Fibroblast of mammary gland (primary cell): ENCODE measurements around the gene NTN3.
"Not testable (repeated sequence)": the region's sequence is repeated elsewhere in the genome, so short reads cannot be mapped to it uniquely, and the experiment has no call there.

Source experiments
- DNase-seq: peaks from one replicate; pipeline ENCODE4 v3.0.0-alpha.2; 2010; ENCODE audit warnings: low read depth
- H3K4me3 ChIP-seq: 2 replicates; pipeline ENCODE4 v1.5.1; 2011; ENCODE audit warnings: low read depth, mild to moderate bottlenecking, low read length, moderate library complexity; ENCODE audit not compliant: control insufficient read depth
- TF ChIP-seq, protein P1 (sequence below): conservative IDR thresholded peaks from 2 replicates; pipeline ENCODE4 v1.5.1; 2011; ENCODE audit warnings: low read depth, low read length, inconsistent platforms; ENCODE audit not compliant: control insufficient read depth, insufficient read depth

The NTN3 gene

GRCh38 chr16:2432801-2433505 is 38.1 kb upstream of the NTN3 start:
- H3K4me3 ChIP-seq: no peak overlapping the region
- DNase-seq: no peak
- TF ChIP-seq, protein P1, sequence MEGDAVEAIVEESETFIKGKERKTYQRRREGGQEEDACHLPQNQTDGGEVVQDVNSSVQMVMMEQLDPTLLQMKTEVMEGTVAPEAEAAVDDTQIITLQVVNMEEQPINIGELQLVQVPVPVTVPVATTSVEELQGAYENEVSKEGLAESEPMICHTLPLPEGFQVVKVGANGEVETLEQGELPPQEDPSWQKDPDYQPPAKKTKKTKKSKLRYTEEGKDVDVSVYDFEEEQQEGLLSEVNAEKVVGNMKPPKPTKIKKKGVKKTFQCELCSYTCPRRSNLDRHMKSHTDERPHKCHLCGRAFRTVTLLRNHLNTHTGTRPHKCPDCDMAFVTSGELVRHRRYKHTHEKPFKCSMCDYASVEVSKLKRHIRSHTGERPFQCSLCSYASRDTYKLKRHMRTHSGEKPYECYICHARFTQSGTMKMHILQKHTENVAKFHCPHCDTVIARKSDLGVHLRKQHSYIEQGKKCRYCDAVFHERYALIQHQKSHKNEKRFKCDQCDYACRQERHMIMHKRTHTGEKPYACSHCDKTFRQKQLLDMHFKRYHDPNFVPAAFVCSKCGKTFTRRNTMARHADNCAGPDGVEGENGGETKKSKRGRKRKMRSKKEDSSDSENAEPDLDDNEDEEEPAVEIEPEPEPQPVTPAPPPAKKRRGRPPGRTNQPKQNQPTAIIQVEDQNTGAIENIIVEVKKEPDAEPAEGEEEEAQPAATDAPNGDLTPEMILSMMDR: no peak

DNA sequence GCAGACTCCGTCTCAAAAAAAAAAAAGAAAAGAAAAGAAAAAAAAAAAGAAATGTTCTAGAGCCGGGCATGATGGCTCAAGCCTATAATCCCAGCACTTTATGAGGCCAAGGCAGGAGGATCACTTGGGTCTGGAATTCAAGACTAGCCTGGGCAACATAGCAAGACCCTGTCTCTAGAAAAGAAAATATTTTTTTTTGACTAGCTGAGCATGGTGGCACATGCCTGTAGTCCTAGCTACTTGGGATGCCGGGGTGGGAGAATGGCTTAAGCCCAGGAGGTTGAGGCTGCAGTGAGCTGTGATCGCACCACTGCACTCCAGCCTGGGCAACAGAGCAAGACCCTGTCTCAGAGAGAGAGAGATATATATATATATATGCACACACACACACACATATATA is 35.9 kb upstream of the NTN3 start:
- not testable (repeated sequence) for H3K4me3 ChIP-seq, DNase-seq

GRCh38 chr16:2436110-2436509 is 35.0 kb upstream of the NTN3 start:
- TF ChIP-seq, protein P1: no peak
- DNase-seq: no peak
- H3K4me3 ChIP-seq: no peak overlapping the region

- TF ChIP-seq, protein P1: no peak
- DNase-seq: no peak
- H3K4me3 ChIP-seq: no peak overlapping the region
These were observed 33.9 kb upstream of the NTN3 start for GRCh38 chr16:2437032-2437790.

DNA sequence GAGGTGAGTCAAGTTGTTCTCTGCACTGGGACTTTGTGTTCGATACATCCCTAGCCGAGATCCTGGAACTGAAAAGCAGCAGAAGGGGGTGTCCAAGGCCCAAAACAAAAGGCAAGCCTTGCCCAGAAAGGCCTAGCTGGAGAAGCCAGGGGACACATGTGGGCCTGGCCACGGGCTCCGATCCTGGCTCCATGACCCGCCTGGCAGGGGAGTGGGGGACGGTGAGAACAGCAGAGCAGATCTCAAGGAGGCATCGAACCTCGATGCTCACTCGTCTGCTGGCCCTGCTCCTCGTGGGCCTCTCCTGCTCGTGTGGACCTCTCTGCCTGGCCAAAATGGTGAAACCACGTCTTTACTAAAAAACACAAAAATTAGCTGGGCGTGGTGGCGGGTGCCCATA is 33.0 kb upstream of the NTN3 start:
- TF ChIP-seq, protein P1: no peak
- no peak for DNase-seq
- H3K4me3 ChIP-seq: no peak overlapping the region

GRCh38 chr16:2439598-2439997 is 31.5 kb upstream of the NTN3 start:
- no peak overlapping the region for H3K4me3 ChIP-seq
- TF ChIP-seq, protein P1: no peak
- DNase-seq: no peak

DNA sequence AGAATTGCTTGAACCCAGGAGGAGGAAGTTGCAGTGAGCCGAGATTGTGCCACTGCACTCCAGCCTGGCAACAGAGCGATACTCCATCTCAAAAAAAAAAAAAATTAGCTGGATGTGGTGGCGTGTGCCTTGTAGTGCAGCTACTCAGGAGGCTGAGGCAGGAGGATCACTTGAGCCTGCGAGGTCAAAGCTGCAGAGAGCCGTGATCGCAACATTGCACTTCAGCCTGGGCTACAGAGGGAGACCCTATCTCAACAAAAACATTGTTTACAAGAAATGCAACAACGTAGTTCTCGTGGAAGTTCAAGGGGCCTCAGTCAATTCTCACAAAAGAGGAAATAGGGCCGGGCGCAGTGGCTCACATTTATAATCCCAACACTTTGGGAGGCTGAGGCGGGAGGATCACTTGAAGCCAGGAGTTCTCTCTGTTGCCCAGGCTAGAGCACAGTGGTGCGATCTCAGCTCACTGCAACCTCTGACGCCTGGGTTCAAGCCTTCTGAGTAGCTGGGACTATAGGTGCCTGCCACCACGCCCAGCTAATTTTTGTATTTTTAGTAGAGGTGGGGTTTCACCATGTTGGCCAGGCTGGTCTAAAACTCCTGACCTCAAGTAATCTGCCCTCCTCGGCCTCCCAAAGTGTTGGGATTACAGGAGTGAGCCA is 29.8 kb upstream of the NTN3 start:
- H3K4me3 ChIP-seq, DNase-seq: not testable (repeated sequence)
